Measurements from ENCODE around the gene TMOD3. TPM values are rescaled to one million over a fixed set of nuclear protein-coding genes. Genes with fewer than 3 reads are reported as not detected.
"Not testable (repeated sequence)": the region's sequence is repeated elsewhere in the genome, so short reads cannot be mapped to it uniquely, and the experiment has no call there.

TMOD3 gene
- polyA plus RNA-seq (ENCODE audit: insufficient read length): 15.6 TPM

DNA sequence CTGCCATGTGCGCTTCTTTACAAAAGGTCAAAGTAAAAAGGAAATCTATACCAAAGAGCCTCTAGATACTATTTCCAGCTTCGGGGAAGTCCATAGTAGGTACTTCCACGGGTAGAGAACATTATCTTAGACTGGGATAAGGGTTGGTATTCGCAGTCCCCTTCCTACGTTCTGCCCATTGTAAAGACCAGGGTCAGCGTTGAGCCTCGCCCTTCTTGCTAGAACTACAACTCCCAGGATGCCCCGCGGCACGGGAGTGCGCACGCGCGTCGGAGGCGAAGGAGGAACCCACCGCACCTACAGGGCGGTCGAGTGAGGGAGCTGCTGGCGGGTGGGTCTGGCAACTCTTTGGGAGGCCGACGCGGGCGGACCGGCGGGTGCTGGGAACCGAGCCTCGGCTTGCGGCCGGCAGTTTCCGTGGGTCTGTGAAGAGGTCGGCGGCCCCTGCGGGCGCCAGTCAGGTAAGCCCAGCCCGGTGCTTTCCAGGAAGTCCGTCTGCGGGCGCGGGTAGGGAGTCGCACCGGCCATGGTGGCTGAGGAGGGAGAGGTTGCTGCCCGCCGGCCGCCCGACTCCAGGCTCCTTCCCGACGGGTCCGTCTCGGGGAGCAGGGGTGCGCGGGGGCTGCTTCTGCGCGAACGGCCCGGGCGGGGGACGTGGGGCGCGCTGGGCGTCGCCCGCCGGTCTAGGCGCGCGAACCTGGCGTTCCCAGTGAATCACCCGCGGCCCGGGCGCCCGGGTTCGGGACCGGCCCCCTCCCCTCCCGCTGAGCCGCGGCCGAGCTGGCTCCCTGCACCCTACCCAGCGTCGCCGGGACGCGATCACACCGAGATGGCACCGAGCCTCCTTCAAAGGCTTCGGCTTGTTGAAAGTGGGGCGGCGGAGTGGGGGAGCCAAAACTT is at the start of gene TMOD3:
TMOD3 (plus strand) TSS at position 278 of the 900 bp plus-strand sequence. CDS start 33,232 bp downstream, outside the sequence.
- peak; percentile 91 for DNase-seq

DNA sequence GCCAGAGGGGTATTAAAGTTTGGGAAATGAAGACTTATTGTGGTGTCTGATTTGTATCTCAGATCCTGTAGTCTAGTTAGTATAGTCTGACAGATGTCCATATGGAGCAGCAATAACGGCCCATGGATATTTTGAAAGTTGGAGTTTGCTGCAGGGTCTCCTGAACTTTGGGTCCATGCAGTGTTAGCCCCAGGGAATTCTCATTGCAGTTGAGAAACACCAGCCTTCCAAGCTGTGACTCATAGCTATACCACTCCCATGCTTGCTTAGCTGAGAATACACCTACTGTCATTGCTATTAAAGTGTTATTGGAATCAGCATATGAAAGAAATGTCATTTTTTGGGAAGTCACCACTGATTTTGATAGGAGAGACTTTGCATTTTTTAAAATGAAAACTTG is 48.8 kb upstream of the TMOD3 start:
- DNase-seq: no peak

GRCh38 chr15:51781506-51781905 is 47.9 kb upstream of the TMOD3 start:
- DNase-seq: no peak

- no peak for DNase-seq
Observed at GRCh38 chr15:51782357-51782896, 47.0 kb upstream of the TMOD3 start.

- no peak for DNase-seq
Observed at GRCh38 chr15:51783967-51784366, 45.5 kb upstream of the TMOD3 start.

DNA sequence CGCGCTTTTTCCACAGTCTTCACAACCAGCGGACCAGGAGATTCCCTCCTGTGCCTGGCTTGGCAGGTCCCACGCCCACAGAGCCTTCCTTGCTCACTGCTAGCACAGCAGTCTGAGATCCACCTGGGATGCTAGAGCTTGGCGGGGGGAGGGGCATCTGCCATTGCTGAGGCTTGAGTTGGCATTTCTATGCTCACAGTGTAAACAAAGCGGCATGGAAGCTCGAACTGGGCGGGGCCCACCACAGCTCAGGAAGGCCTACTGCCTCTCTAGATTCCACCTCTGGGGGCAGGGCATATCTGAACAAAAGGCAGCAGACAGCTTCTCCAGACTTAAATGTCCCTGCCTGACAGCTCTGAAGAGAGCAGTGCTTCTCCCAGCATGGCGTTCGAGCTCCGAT is 42.3 kb upstream of the TMOD3 start:
- not testable (repeated sequence) for DNase-seq

- not testable (repeated sequence) for DNase-seq
Observed at GRCh38 chr15:51792474-51792873, 37.0 kb upstream of the TMOD3 start.

GRCh38 chr15:51793521-51794305 is 35.7 kb upstream of the TMOD3 start:
- DNase-seq: peak; percentile 45

- no peak for DNase-seq
Observed at GRCh38 chr15:51796847-51797401, 32.5 kb upstream of the TMOD3 start.

GRCh38 chr15:51798281-51798680 is 31.2 kb upstream of the TMOD3 start:
- no peak for DNase-seq

GRCh38 chr15:51799282-51800252 is 29.9 kb upstream of the TMOD3 start:
- DNase-seq: no peak

- no peak for DNase-seq
Observed at GRCh38 chr15:51801391-51801835, 28.0 kb upstream of the TMOD3 start.

DNA sequence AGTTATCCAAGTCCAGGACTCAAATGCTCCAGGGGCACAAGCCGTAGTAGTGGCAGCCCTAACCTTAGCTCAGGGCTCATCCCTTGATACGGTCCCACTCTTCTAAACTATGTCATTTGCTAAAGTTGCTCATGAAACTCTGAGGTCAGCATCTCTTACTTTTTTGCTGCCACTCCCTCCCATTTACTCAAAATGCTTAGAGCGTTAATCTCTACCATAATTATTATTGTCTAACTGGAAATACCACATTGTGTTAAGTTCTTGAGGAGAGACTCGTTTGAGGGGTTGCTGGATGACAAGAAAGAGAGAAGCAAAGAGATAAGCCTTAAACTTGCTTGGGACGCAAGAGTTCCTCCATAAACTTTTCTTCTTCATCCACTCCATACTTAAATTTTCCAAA is 26.9 kb upstream of the TMOD3 start:
- DNase-seq: no peak

DNA sequence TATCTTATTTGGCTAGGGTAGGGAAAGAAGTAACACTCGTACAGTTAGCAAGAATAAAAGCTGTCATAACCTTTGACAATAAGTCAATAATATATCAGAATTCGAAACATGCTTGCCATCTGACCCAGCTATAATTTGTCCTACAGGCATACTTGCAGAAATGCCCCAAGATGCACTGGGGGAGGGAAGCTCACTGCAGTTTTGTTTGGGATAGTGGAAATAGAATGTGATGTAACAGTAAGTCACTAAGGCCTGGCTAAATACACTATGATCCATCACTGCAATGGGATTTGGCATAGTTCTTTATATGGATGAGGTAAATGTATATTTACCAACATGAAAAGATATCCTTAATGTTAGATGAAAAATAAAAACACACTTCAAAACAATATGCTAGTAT is 25.5 kb upstream of the TMOD3 start:
- DNase-seq: no peak

DNA sequence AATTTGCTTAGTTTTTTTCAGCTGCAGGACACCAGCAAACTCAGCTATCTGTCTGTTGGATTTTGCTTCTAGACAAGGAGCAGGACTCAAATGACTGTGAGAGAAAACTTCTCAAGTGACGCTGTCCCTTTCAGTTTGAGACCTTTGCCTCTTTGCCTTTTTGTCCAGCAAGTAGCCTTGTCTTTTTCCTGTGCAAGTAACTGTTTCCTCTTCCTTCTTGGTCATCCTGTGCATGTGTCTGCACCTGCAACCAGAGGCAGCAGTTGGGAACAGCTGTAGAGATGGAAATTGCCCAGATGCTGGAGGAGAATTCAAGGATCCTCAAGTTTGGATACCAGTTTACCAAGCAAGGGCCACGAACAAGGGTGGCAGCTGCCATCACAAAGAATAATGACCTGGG is 23.3 kb upstream of the TMOD3 start:
- no peak for DNase-seq

- no peak for DNase-seq
Observed at GRCh38 chr15:51809457-51809856, 20.0 kb upstream of the TMOD3 start.

- no peak for DNase-seq
Observed at GRCh38 chr15:51812598-51812997, 16.9 kb upstream of the TMOD3 start.

GRCh38 chr15:51814606-51815005 is 14.8 kb upstream of the TMOD3 start:
- DNase-seq: no peak

DNA sequence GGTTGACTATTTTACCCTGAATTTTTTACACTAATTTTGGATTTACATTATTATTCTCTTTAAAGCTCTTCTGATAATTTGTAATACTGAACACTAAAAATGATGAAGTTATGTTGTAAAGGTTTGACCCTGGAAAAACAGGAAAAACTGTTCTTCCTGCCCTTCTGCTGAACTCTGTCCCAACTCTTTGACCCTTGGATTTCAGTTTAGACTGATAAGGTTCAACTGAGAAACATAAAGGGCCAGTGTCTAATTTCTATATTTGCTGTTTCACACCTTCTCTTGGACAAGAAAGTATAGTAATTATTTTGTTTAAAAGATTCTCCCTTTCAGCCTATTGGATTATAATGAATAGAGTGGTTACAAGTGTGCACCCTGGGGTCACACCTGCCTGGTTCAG is 12.8 kb upstream of the TMOD3 start:
- no peak for DNase-seq

GRCh38 chr15:51818150-51818549 is 11.3 kb upstream of the TMOD3 start:
- DNase-seq: no peak

DNA sequence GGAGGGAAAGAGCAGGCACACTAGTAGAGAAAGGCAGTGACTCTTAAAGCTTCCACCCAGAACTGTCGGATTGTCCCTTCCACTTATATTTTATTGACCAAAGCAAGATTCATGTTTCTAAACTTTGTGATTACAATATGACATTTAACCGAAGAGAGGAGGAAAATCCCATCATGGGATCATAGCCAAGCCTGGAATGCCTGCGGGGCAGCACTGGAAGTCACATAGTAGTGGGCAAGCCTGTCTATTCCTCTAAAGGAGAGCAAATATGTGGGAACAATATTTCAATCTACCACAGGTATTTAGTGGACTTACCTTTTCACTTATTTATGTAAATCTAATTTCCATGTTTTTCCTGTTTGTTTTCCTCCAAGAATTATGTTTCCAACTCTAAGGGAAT is 3.8 kb upstream of the TMOD3 start:
- no peak for DNase-seq
